ENCODE results near the gene ATF4. TPM values are rescaled to one million over a fixed set of nuclear protein-coding genes. Genes with fewer than 3 reads are reported as not detected.

Gene ATF4
- total and polyA plus RNA-seq, 2 of the 13 experiments (the other 11 are each of a cell fraction or from before 2014, with no cell fraction given), result 486 to 1,297 TPM

DNA sequence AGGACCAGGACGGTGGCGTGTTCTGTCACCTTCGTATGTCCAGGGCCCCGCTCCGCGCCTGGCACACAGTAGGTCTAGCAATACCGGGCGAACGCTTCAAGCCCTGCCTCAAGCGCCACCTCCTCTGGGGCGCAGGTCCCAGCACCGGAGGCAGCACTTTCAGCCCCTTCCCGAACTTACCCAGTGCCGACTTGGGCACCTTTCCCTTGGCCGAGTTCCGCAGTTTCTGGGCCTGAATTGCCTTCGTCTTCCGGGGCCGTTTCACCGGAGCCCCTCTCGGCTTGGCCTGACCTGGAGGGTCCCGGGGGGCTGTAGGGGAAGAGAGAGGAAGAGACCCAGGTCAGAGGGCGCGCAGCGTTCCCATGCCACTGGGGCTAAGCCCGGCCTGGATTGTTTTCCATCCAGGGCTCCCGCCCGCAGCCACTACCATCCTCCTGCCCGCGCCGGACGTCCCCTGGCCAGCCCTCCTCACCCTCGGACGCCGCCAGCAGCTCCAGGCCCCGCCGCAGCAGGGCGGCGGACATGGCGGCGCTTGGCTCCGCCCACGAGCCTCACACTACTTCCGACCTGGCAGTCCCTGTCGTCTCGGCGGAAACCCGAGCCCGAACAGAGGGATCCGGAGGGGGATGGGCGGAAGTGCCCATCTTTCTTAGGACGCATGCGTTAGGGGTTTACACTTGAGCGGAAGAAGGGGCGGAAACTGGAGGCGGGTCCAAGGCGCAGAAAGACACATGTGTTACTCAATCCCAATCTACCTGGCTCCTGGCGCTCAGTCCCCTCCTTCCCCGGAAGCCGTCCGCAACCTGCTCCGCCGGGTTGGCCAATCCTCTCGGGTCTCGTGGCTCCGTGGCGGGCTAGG is 12.1 kb downstream of the ATF4 start, which contains the start of gene RPS19BP1 (continued):
- TF ChIP-seq, protein P1, sequence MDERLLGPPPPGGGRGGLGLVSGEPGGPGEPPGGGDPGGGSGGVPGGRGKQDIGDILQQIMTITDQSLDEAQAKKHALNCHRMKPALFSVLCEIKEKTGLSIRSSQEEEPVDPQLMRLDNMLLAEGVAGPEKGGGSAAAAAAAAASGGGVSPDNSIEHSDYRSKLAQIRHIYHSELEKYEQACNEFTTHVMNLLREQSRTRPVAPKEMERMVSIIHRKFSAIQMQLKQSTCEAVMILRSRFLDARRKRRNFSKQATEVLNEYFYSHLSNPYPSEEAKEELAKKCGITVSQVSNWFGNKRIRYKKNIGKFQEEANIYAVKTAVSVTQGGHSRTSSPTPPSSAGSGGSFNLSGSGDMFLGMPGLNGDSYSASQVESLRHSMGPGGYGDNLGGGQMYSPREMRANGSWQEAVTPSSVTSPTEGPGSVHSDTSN (CRISPR knock-in tag; IDR thresholded peaks at IDR 0.05), result peak; percentile 89
- peak; percentile 50; the same call in 1 of the 2 replicates for TF ChIP-seq HIVEP1 (CRISPR knock-in tag; IDR thresholded peaks at IDR 0.05)
- peak; percentile 82; the same call in 1 of the 2 replicates for TF ChIP-seq KLF13 (CRISPR knock-in tag; IDR thresholded peaks at IDR 0.05)
- TF ChIP-seq NFYC (CRISPR knock-in tag; IDR thresholded peaks at IDR 0.05), result peak; percentile 85
- no peak for TF ChIP-seq ZNF644 (CRISPR knock-in tag; IDR thresholded peaks at IDR 0.05; ENCODE audit: low read depth)
- TF ChIP-seq SP4 (CRISPR knock-in tag; IDR thresholded peaks at IDR 0.05), result peak; percentile 81
- TF ChIP-seq, protein P2, sequence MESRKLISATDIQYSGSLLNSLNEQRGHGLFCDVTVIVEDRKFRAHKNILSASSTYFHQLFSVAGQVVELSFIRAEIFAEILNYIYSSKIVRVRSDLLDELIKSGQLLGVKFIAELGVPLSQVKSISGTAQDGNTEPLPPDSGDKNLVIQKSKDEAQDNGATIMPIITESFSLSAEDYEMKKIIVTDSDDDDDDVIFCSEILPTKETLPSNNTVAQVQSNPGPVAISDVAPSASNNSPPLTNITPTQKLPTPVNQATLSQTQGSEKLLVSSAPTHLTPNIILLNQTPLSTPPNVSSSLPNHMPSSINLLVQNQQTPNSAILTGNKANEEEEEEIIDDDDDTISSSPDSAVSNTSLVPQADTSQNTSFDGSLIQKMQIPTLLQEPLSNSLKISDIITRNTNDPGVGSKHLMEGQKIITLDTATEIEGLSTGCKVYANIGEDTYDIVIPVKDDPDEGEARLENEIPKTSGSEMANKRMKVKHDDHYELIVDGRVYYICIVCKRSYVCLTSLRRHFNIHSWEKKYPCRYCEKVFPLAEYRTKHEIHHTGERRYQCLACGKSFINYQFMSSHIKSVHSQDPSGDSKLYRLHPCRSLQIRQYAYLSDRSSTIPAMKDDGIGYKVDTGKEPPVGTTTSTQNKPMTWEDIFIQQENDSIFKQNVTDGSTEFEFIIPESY (CRISPR knock-in tag; IDR thresholded peaks at IDR 0.05), result no peak; the same call in 1 of the 2 replicates
- no peak for TF ChIP-seq IKZF4 (CRISPR knock-in tag; IDR thresholded peaks at IDR 0.05; ENCODE audit: borderline replicate concordance, low read depth, not compliant biosample characterization)
- TF ChIP-seq, protein P3, sequence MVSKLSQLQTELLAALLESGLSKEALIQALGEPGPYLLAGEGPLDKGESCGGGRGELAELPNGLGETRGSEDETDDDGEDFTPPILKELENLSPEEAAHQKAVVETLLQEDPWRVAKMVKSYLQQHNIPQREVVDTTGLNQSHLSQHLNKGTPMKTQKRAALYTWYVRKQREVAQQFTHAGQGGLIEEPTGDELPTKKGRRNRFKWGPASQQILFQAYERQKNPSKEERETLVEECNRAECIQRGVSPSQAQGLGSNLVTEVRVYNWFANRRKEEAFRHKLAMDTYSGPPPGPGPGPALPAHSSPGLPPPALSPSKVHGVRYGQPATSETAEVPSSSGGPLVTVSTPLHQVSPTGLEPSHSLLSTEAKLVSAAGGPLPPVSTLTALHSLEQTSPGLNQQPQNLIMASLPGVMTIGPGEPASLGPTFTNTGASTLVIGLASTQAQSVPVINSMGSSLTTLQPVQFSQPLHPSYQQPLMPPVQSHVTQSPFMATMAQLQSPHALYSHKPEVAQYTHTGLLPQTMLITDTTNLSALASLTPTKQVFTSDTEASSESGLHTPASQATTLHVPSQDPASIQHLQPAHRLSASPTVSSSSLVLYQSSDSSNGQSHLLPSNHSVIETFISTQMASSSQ (IDR thresholded peaks at IDR 0.05; ENCODE audit: low read depth), result no peak
- TF ChIP-seq, protein P3 (CRISPR knock-in tag; IDR thresholded peaks at IDR 0.05; ENCODE audit: borderline replicate concordance), result no peak
- TF ChIP-seq, protein P4, sequence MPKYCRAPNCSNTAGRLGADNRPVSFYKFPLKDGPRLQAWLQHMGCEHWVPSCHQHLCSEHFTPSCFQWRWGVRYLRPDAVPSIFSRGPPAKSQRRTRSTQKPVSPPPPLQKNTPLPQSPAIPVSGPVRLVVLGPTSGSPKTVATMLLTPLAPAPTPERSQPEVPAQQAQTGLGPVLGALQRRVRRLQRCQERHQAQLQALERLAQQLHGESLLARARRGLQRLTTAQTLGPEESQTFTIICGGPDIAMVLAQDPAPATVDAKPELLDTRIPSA (CRISPR knock-in tag; IDR thresholded peaks at IDR 0.05; ENCODE audit: borderline replicate concordance), result no peak; the same call in 1 of the 2 replicates
- peak; percentile 91 for TF ChIP-seq ZFY (CRISPR knock-in tag; IDR thresholded peaks at IDR 0.05)
- peak; percentile 92 for TF ChIP-seq CEBPG (CRISPR knock-in tag; IDR thresholded peaks at IDR 0.05)
- TF ChIP-seq MAFK (conservative IDR thresholded peaks at IDR 0.05 in 1 of 2, IDR thresholded peaks at IDR 0.05 in 1 of 2; ENCODE audit: low read length in 2 of 2), result no peak
- TF ChIP-seq MEIS2 (CRISPR knock-in tag; IDR thresholded peaks at IDR 0.05), result no peak; the same call in 1 of the 2 replicates
- 0 out of 2 replicates have a peak, but pooled peaks have one; percentile 50 for TF ChIP-seq ETV6 (CRISPR knock-in tag; conservative IDR thresholded peaks at IDR 0.05)
- no peak for TF ChIP-seq ZFP41 (CRISPR knock-in tag; IDR thresholded peaks at IDR 0.05; ENCODE audit: borderline replicate concordance)
- TF ChIP-seq CEBPB (IDR thresholded peaks at IDR 0.05; ENCODE audit: borderline replicate concordance, low read depth, low read length), result peak; percentile 93
- no peak for TF ChIP-seq ZNF180 (CRISPR knock-in tag; IDR thresholded peaks at IDR 0.05; ENCODE audit: borderline replicate concordance, low read depth)
- TF ChIP-seq, protein P5, sequence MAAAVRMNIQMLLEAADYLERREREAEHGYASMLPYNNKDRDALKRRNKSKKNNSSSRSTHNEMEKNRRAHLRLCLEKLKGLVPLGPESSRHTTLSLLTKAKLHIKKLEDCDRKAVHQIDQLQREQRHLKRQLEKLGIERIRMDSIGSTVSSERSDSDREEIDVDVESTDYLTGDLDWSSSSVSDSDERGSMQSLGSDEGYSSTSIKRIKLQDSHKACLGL (CRISPR knock-in tag; IDR thresholded peaks at IDR 0.05), result peak; percentile 79

All from HepG2 (cell line).